Kidney epithelial cell (primary cell): Measurements from ENCODE around the gene OLR1. TPM values are rescaled to one million over a fixed set of nuclear protein-coding genes. Genes with fewer than 3 reads are reported as not detected.

Experiments
- DNase-seq: peaks from one replicate; pipeline ENCODE4 v3.0.0-alpha.2; 2010; ENCODE audit warnings: low read depth
- H3K27me3 ChIP-seq: 2 replicates; pipeline ENCODE4 v1.6.0; 2011; ENCODE audit warnings: low read length; ENCODE audit not compliant: control insufficient read depth, insufficient read depth
- H3K36me3 ChIP-seq: 2 replicates; pipeline ENCODE4 v1.5.1; 2011; ENCODE audit warnings: low read length; ENCODE audit not compliant: control insufficient read depth, insufficient read depth
- H3K4me3 ChIP-seq: 2 replicates; pipeline ENCODE4 v1.5.1; 2011; ENCODE audit warnings: low read depth, mild to moderate bottlenecking, control low read depth, low read length
- total RNA-seq: library from RNA; depleted of rRNA; stranded (reverse); fragments of >200 nt; gene quantifications from 2 replicates; pipeline ENCODE4 v1.2.3, GENCODE V29; 2015
- TF ChIP-seq, protein P1 (sequence below): IDR thresholded peaks from 2 replicates; pipeline ENCODE4 v1.5.1; 2011; ENCODE audit warnings: mild to moderate bottlenecking, moderate library complexity, low read length, control low read depth, inconsistent platforms; ENCODE audit not compliant: insufficient read depth, poor library complexity, severe bottlenecking

OLR1 gene
- total RNA-seq, 1 donor from 2014 or later, result not detected

DNA sequence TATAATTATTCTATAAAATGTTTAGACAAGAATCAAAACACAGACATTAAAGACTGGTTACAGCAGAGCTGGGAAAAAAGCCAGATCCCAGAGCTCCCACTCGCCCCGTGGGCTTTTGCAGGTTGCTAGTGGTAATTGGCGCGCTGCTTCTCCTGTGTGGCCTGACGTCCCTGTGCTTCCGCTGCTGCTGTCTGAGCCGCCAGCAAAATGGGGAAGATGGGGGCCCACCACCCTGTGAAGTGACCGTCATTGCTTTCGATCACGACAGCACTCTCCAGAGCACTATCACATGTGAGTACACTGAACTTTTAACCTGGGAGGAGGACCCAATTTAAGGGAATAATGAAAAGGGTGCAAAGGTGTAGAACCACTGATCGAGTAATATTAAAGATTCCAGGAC lies 14.4 kb upstream of the OLR1 start:
- TF ChIP-seq, protein P1, sequence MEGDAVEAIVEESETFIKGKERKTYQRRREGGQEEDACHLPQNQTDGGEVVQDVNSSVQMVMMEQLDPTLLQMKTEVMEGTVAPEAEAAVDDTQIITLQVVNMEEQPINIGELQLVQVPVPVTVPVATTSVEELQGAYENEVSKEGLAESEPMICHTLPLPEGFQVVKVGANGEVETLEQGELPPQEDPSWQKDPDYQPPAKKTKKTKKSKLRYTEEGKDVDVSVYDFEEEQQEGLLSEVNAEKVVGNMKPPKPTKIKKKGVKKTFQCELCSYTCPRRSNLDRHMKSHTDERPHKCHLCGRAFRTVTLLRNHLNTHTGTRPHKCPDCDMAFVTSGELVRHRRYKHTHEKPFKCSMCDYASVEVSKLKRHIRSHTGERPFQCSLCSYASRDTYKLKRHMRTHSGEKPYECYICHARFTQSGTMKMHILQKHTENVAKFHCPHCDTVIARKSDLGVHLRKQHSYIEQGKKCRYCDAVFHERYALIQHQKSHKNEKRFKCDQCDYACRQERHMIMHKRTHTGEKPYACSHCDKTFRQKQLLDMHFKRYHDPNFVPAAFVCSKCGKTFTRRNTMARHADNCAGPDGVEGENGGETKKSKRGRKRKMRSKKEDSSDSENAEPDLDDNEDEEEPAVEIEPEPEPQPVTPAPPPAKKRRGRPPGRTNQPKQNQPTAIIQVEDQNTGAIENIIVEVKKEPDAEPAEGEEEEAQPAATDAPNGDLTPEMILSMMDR, result no peak
- Histone ChIP-seq H3K36me3 (no peaks in the 10 kb centered on the region), H3K27me3 (no peaks in the 10 kb centered on the region), H3K4me3 (no peak overlapping the region)
- no peak for DNase-seq

DNA sequence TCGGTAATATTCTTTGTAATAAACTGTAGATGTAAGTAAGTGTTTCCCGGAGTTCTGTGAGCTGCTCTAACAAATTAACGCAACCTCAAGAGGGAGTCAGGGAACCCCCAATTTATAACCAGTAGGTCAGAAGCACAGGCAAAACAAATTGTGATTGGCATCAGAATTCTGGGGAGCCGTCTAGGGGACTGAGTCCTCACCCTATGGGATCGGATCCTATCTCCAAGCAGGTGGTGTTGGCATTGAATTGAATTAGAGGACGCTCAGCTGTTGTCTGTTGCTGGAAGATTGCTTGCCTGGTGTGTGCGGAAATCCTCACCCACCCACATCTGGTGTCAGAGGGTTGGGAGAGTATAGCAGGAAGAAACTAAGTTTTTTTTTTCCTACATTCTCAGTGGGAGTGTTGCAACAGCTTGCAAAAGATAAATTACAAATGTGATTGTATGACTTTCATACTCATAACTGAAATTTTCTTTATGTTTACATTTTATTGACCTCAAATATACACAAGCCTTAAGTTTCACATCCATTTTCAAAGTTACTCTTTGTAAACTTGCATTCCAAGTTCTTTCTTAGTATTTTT lies 12.4 kb upstream of the OLR1 start:
- H3K4me3 ChIP-seq, result no peak overlapping the region

DNA sequence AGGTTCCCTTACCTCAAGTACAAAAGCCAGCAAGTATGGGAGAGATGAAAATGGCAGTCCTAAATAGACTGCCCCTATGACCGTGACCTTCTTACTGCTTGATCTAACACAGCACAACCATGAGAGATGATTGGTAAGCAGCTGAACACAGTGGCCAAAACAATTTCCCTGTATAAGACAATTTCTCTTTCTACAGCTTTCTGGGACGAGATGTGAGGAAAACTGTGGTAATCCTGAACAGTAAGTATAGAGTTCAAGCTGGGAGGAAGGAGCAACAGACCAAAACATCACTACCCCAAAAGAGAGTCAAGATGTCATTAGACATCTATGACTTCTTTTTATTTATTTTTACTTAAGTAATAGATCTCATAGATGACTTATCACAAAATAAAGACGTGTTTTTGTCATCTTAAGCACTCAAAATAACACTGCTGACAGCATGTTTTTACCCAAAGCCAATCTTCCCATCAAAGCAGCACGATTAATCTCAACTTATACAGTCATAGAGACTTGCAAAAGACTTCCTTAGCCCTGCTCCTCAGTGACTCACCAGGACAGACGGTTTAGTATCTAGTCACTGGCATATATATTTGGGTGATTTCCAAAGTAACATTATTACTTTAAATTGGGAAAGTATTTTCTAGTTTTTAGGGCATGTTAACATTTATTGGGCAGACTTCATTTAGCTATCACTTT lies 10.6 kb upstream of the OLR1 start:
- no peaks in the 10 kb centered on the region for H3K36me3 ChIP-seq
- H3K4me3 ChIP-seq, result no peak overlapping the region
- no peaks in the 10 kb centered on the region for H3K27me3 ChIP-seq
- TF ChIP-seq, protein P1, result no peak
- no peak for DNase-seq

More for the DNA sequence above, 12.4 kb upstream of the OLR1 start:
- no peaks in the 10 kb centered on the region for H3K36me3 ChIP-seq
- TF ChIP-seq, protein P1, result no peak
- no peak for DNase-seq
- no peaks in the 10 kb centered on the region for H3K27me3 ChIP-seq

DNA sequence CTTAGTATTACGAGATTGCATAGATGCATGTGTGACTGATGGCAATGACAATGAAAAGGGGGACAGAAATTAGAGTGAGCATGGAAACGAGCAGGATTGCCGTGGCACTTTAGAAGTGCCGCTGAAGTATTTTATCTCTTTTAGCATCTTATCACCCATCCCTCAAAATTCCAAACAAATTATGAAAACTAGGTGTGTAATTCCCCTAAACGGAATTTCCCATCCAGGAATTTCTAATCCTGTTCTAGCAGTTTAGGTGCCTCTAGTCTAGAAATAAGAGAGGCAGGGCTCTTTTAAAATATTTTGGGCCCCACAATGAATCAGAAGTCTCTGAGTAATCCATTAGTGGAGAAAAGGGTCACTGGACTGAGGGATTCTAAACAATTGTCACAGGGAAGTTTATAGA lies 7.8 kb upstream of the OLR1 start:
- TF ChIP-seq, protein P1, result no peak
- no peaks in the 10 kb centered on the region for H3K27me3 ChIP-seq
- no peak for DNase-seq
- H3K4me3 ChIP-seq, result no peak overlapping the region
- H3K36me3 ChIP-seq, result no peaks in the 10 kb centered on the region

DNA sequence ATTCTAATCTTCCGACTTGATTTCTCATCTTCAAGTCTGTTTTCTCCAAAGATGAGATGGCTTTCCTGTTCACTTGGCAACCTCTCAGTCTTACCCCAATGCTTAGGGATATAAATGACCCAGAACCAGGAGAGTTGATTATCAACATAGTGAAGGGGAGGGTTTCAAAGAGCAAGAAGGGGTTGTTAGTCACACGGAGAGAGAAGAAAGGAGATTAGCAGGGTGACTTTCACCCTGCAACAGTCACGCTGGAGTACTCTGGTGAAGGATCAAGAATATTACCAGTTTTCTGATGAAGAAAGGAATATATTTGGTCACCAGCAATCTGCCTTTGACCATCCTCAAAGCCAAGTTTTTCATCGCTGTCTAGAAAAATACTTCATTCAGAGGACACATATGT lies 6.9 kb upstream of the OLR1 start, which contains the start of gene TMEM52B:
TSS of gene TMEM52B (plus strand) at position 212 of the 400 bp plus-strand sequence. CDS start 543 bp downstream, outside the sequence.
- H3K4me3 ChIP-seq, result no peak within 1 kb of the TSS
- DNase-seq, result no peak
- TF ChIP-seq, protein P1, result no peak

More for the DNA sequence above, 6.9 kb upstream of the OLR1 start, which contains the start of gene TMEM52B:
- Histone ChIP-seq H3K36me3 (no peaks in the 10 kb centered on the region), H3K27me3 (no peaks in the 10 kb centered on the region)
